Brain microvascular endothelial cell (primary cell): ENCODE results near the gene HSPA4L.

Source experiments
- DNase-seq: peaks from one replicate; pipeline ENCODE4 v3.0.0-alpha.2; 2020
- H3K27ac ChIP-seq: fragments of 250-450 bp; sonication (Bioruptor Pico); 2 replicates; pipeline ENCODE4 v1.5.1; 2020; ENCODE audit warnings: mild to moderate bottlenecking, moderate library complexity
- H3K27me3 ChIP-seq: fragments of 250-450 bp; sonication (Bioruptor Pico); replicated peaks from 2 replicates; pipeline ENCODE4 v1.5.1; 2020; ENCODE audit warnings: mild to moderate bottlenecking
- H3K36me3 ChIP-seq: fragments of 250-450 bp; sonication (Bioruptor Pico); replicated peaks from 2 replicates; pipeline ENCODE4 v1.5.1; 2020; ENCODE audit warnings: mild to moderate bottlenecking
- H3K4me3 ChIP-seq: 2 replicates; pipeline ENCODE4 v1.5.1; 2011; ENCODE audit warnings: low read depth, mild to moderate bottlenecking, control low read depth, low read length, moderate library complexity
- CTCF ChIP-seq: IDR thresholded peaks from 2 replicates; pipeline ENCODE4 v1.5.1; 2011; ENCODE audit warnings: low read depth, mild to moderate bottlenecking, moderate library complexity, low read length, control low read depth, inconsistent platforms; ENCODE audit errors: missing control alignments
- in situ Hi-C: cut with HindIII; loops from 2 replicates; pipeline ENCODE4 v1.10.0; 2017; ENCODE audit warnings: low sequenced_read_pairs, low pct_ligation_motif_present

Gene HSPA4L

DNA sequence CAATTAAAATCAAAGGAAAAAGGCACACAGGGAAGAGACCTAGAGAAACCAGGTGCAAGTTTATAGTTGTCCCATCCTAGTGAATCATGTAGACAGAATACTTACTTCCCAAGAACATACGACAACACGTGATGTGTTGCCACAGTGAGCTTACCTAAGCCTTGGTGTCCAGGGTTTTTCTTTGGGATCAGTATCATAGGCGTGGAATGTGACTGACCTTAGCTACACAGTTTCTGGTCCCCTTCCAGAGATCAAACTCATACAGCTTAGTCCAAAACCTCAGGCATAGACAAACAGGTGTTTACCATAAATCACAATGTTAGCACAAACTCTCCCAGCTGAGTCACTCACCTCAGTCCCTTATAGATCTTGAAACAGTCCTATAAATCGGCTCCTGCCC lies 34.2 kb upstream of the HSPA4L start:
- Histone ChIP-seq H3K27ac (no peak overlapping the region), H3K36me3 (no peaks in the 10 kb centered on the region), H3K27me3 (no peaks in the 10 kb centered on the region), H3K4me3 (no peak overlapping the region)
- in situ Hi-C loops = loop anchor here (25.0 kb wide), 1 partner anchor 136 kb away; no protein-coding TSS in a partner anchor
- no peak for TF ChIP-seq CTCF
- DNase-seq = no peak

DNA sequence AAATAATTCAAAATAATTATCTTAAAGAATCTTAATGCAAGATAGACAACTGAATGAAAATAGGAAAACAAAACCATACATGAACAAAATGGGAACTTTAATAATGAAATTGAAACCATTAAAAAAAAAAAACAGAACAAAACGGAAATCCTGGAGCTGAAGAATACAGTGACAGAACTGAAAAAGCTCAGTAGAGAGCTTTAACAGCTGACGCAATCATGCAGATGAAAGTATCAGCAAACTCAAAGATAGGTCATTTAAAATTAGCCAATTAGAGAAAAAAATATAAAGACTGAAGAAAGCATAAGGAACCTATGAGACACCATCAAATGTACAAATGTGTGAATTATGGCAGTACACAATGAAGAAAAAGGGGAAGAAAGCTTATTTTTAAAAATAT lies 33.2 kb upstream of the HSPA4L start:
- H3K27ac ChIP-seq = no peak overlapping the region
- DNase-seq = no peak
- H3K36me3 ChIP-seq = no peaks in the 10 kb centered on the region
- no peak for TF ChIP-seq CTCF
- no peak overlapping the region for H3K4me3 ChIP-seq
- in situ Hi-C loops = loop anchor here (25.0 kb wide), 1 partner anchor 137 kb away; no protein-coding TSS in a partner anchor
- H3K27me3 ChIP-seq = no peaks in the 10 kb centered on the region

DNA sequence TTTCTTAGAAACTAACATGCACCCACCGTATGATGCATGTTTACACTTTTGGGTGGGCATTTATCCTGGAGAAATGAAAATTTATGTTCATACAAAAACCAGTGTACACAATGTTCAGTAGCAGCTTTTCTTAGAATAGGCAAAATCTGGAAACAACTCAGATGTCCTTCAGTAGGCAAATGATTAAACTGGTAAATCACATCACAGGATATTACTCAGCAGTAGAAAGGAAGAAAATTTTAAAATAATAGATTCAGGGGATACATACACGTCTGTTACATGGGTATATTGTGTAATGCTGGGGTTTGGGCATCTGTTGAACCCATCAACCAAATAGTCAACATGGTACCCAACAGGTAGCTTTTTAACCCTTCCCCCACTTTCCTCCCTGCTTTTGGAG lies 25.2 kb upstream of the HSPA4L start:
- Histone ChIP-seq H3K4me3 (no peak overlapping the region), H3K27ac (no peak overlapping the region), H3K27me3 (no peaks in the 10 kb centered on the region), H3K36me3 (no peaks in the 10 kb centered on the region)
- in situ Hi-C loops = no loop called here
- TF ChIP-seq CTCF = no peak
- no peak for DNase-seq

DNA sequence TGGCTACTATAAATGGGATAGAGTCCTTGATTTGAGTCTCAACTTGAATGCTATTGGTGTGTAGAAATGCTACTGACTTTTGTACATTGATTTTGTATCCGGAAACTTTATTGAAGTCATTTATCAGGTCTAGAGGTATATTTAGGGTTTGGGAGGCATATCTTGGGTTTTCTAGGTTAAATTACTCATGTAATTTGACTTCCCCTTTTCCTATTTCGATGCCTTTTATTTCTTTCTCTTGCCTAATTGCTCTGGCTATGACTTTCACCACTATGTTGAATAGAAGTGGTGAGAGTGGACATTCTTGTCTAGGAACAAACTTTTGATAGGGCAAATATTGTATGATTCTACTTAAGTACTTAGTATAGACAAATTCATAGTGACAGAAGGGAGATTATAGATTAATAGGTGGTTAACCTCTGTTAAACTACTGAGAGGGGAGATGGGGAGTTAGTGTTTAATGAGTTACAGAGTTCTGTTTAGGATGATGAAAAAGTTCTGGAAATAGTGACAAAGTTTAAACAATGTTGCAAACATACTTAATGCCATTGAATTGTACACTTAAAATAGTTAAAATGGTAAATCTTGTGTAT lies 22.8 kb upstream of the HSPA4L start:
- Histone ChIP-seq H3K27ac (no peak overlapping the region), H3K4me3 (no peak overlapping the region), H3K36me3 (no peaks in the 10 kb centered on the region), H3K27me3 (no peaks in the 10 kb centered on the region)
- TF ChIP-seq CTCF = no peak
- in situ Hi-C loops = no loop called here
- DNase-seq = no peak

DNA sequence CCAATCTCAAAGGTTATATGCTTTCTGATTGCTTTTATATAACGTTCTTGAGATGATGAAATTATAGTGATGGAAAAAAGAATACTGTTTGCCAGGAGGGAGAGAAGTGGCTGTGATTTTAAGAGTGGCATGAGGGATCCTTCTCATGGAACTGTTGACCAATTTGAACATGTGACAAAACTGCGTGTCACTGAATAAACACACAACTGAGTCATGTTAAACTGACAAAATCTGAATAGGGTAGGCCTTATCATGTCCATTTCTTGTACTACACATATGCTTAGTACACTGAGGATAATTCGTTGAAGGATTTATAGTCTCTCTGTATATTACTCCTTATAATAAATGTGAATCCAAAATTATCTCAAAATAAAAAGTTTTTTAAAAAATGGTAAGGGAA lies 22.2 kb upstream of the HSPA4L start:
- no peaks in the 10 kb centered on the region for H3K36me3 ChIP-seq
- H3K4me3 ChIP-seq = no peak overlapping the region
- DNase-seq = no peak
- TF ChIP-seq CTCF = no peak
- no peaks in the 10 kb centered on the region for H3K27me3 ChIP-seq
- in situ Hi-C loops = no loop called here
- no peak overlapping the region for H3K27ac ChIP-seq
